Progenitor cell of endocrine pancreas (in vitro differentiated cells): ENCODE results near the gene SMAD6. TPM values are rescaled to one million over a fixed set of nuclear protein-coding genes. Genes with fewer than 3 reads are reported as not detected.

Experiments used
- DNase-seq: peaks from one replicate; pipeline ENCODE4 v3.0.0; 2021; ENCODE audit warnings: low spot score; ENCODE audit not compliant: unreplicated experiment
- H3K27ac Mint-ChIP-seq: 2 replicates; pipeline ENCODE4 v1.8.0; 2021; ENCODE audit warnings: mild to moderate bottlenecking, moderate library complexity, mixed read lengths
- H3K27me3 Mint-ChIP-seq: 2 replicates; pipeline ENCODE4 v1.8.0; 2021; ENCODE audit warnings: mixed read lengths
- H3K36me3 Mint-ChIP-seq: 2 replicates; pipeline ENCODE4 v1.8.0; 2022; ENCODE audit warnings: mixed read lengths; ENCODE audit not compliant: insufficient read depth
- H3K4me1 Mint-ChIP-seq: 2 replicates; pipeline ENCODE4 v1.8.0; 2021; ENCODE audit warnings: low read depth, mixed read lengths
- H3K4me3 Mint-ChIP-seq: 2 replicates; pipeline ENCODE4 v1.8.0; 2021; ENCODE audit warnings: low read depth, mild to moderate bottlenecking, moderate library complexity, mixed read lengths
- H3K9me3 Mint-ChIP-seq: 2 replicates; pipeline ENCODE4 v1.8.0; 2021; ENCODE audit warnings: low read depth, mixed read lengths
- CTCF ChIP-seq: fragments of 200-600 bp; sonication (generic); IDR thresholded peaks from one replicate; pipeline ENCODE4 v1.5.0; 2021; ENCODE audit warnings: antibody characterized with exemption, mild to moderate bottlenecking; ENCODE audit not compliant: unreplicated experiment
- total RNA-seq: library from RNA; stranded (reverse); gene quantifications from 2 replicates; pipeline ENCODE4 v1.2.1, GENCODE V29; 2021

SMAD6 gene
- total RNA-seq, 1 donor from 2014 or later = 38.9 TPM

DNA sequence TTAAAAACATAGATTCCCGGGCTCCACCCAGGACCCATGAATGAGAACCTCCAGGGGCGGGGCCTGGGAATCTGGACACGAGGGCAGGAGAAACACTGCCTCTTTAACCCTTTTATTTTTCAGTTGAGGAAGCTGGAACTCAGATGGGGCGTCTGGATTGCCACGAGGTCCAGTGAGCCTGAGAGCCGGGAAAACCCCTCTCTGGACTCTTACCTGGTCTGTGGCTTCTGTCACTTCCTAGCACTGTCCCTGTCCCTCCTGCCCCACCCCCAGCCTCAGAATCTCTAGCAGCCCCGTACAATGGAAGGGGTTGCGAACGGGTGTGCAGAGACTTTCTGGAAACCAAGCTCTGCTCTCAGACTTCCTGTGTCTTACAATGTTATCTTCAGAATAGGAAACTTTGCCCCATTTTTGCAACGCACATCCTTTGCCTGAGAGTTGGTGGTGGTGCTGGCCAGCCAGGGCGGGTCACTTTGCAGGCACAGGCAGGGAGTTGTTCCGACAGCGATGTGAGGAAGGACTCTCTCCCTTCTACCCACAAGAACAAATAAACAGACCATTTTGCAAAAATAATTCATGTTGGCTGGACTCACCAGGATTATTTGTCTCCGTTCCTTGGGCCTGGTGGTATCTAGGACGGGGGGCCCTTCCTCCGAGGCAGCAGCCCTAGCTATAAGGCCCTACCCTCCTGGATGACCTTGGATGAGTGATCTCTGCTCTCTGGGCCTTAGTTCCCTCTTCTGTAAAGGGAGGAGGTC is 59.1 kb downstream of the SMAD6 start:
- DNase-seq = no peak
- Mint-ChIP-seq H3K36me3 (peaks cover 2% of the 10 kb centered on the region), H3K9me3 (no peaks in the 10 kb centered on the region), H3K27me3 (no peaks in the 10 kb centered on the region), H3K27ac (peak overlapping the region; percentile 79), H3K4me1 (peaks cover 43% of the 10 kb centered on the region), H3K4me3 (no peak overlapping the region)
- TF ChIP-seq CTCF = no peak

GRCh38 chr15:66761726-66762595 is 59.9 kb downstream of the SMAD6 start:
- no peak for DNase-seq
- no peak overlapping the region for H3K4me3 Mint-ChIP-seq

DNA sequence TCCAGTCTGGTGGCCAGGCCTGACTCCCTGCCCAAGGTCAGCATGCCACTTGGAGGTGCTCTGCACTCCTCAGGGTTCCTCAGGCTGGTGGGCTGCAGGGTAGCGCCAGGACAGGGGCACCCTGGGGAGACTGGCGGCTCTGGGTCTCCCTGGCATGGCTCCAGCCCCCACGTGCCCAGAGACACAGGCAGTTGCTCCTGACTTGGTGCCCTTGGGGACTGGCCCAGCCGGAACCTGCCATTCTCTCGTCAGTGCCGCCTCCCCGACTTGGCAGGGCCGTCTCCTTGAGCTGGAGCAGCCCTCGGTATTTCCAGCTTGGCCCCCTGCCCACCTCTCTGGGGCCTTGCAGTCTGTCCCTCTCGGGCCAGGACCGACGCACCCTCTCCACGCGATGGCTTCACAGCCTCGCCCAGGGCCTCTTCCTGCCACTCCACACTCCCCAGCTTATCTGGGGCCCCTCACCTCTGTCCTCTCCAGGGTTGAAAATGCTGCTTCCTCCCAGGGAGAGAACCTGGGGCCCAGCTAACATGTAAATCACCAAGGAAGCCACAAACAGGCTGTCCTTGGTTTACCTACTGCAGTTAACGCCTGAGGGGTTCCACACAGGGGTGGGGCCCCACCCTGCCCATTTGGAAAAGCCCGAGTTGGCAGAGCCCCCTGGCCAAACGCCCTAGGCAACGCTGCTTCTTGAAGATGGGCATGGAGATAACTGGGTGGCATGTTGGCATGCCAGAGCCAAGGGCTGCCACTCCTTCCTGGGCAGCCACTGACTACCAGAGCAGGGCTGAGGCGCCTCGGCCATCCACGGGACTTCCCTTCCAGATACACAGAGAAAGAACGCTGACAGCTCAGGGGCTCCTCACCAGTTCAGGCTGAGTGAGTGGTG is 61.4 kb downstream of the SMAD6 start:
- no peak for TF ChIP-seq CTCF
- H3K4me3 Mint-ChIP-seq = no peak overlapping the region
- H3K27ac Mint-ChIP-seq = peak overlapping the region; percentile 40
- no peaks in the 10 kb centered on the region for H3K9me3 Mint-ChIP-seq
- DNase-seq = no peak
- H3K27me3 Mint-ChIP-seq = no peaks in the 10 kb centered on the region
- peaks cover 52% of the 10 kb centered on the region for H3K4me1 Mint-ChIP-seq
- H3K36me3 Mint-ChIP-seq = peaks cover 2% of the 10 kb centered on the region

More at GRCh38 chr15:66761726-66762595, 59.9 kb downstream of the SMAD6 start:
- H3K36me3 Mint-ChIP-seq = peaks cover 2% of the 10 kb centered on the region
- H3K27ac Mint-ChIP-seq = peak overlapping the region; percentile 79
- TF ChIP-seq CTCF = no peak
- peaks cover 51% of the 10 kb centered on the region for H3K4me1 Mint-ChIP-seq
- H3K9me3 Mint-ChIP-seq = no peaks in the 10 kb centered on the region
- H3K27me3 Mint-ChIP-seq = no peaks in the 10 kb centered on the region

DNA sequence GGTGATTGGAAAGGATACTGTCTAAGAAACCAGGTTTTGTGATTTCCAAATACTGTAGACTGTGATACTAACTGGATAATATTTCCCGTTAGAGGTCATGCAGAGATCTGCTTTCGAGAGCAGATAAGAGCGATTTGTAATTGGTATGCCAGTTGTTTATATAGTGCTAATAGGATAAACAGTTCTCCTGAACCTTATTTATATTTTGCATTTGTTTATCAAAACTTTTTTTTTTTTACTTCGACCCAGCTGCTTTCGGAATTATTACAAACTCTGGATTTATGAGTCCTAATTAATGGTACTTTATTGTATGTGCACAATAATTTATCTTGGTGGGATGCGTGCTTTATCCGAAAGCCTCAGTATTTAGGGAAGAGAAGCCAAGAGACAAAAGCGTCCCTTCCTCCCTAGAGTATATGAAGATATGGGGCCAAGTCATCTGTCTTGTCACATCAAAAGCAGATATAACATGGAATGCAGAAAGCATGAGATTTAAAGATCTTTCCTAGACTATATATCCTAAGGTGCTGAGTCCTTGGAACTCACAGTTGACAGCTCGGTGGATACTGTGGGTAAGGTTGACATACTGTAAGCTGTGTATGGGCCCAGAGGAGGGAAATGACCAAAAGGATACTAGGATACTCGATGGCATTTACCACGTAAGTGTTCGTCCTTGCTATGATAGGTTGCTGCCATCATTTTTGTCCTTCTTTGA is 62.2 kb downstream of the SMAD6 start:
- no peak overlapping the region for H3K4me3 Mint-ChIP-seq

More for the DNA sequence above, 62.2 kb downstream of the SMAD6 start:
- no peak for DNase-seq
- peak overlapping the region; percentile 40 for H3K27ac Mint-ChIP-seq
- no peak for TF ChIP-seq CTCF
- H3K4me1 Mint-ChIP-seq = peaks cover 54% of the 10 kb centered on the region
- no peaks in the 10 kb centered on the region for H3K9me3 Mint-ChIP-seq
- peaks cover 2% of the 10 kb centered on the region for H3K36me3 Mint-ChIP-seq
- no peaks in the 10 kb centered on the region for H3K27me3 Mint-ChIP-seq
